HepG2 (cell line): ENCODE measurements around the gene IL6ST. TPM values are rescaled to one million over a fixed set of nuclear protein-coding genes. Genes with fewer than 3 reads are reported as not detected.

Experiments used
- AHDC1 ChIP-seq: sonication (generic); formaldehyde crosslinking; IDR thresholded peaks from 2 replicates; pipeline ENCODE4 v1.5.1; 2020; ENCODE audit warnings: mild to moderate bottlenecking, missing genetic modification reagents, borderline replicate concordance
- CCDC6 ChIP-seq: sonication (generic); formaldehyde crosslinking; IDR thresholded peaks from 2 replicates; pipeline ENCODE4 v1.8.1; 2022; ENCODE audit warnings: mild to moderate bottlenecking, missing genetic modification reagents, moderate library complexity
- GABPB1 ChIP-seq: IDR thresholded peaks from 2 replicates; pipeline ENCODE4 v1.6.1; 2016; ENCODE audit warnings: mild to moderate bottlenecking, missing genetic modification reagents, moderate library complexity, missing compliant biosample characterization
- KDM6A ChIP-seq: IDR thresholded peaks from 2 replicates; pipeline ENCODE4 v1.6.1; 2016; ENCODE audit warnings: low read depth
- MTA3 ChIP-seq: sonication (generic); formaldehyde crosslinking; IDR thresholded peaks from 2 replicates; pipeline ENCODE4 v1.4.0; 2020; ENCODE audit warnings: missing genetic modification reagents
- MTF1 ChIP-seq: sonication (generic); formaldehyde crosslinking; IDR thresholded peaks from 2 replicates; pipeline ENCODE4 v1.5.0; 2020; ENCODE audit warnings: missing genetic modification reagents
- NFYB ChIP-seq: sonication (generic); formaldehyde crosslinking; IDR thresholded peaks from 2 replicates; pipeline ENCODE4 v1.4.0; 2020; ENCODE audit warnings: missing genetic modification reagents
- STAG1 ChIP-seq: sonication (generic); formaldehyde crosslinking; IDR thresholded peaks from 2 replicates; pipeline ENCODE4 v1.4.0; 2020; ENCODE audit warnings: missing genetic modification reagents
- STAT5B ChIP-seq: sonication (generic); formaldehyde crosslinking; IDR thresholded peaks from 2 replicates; pipeline ENCODE4 v1.4.0; 2020; ENCODE audit warnings: missing genetic modification reagents
- THAP9 ChIP-seq: sonication (generic); formaldehyde crosslinking; IDR thresholded peaks from 2 replicates; pipeline ENCODE4; 2020; ENCODE audit warnings: missing genetic modification reagents, mild to moderate bottlenecking, borderline replicate concordance
- UBTF ChIP-seq: sonication (generic); formaldehyde crosslinking; IDR thresholded peaks from 2 replicates; pipeline ENCODE4 v1.4.0; 2020; ENCODE audit warnings: mild to moderate bottlenecking, missing genetic modification reagents
- ZNF704 ChIP-seq: sonication (generic); formaldehyde crosslinking; IDR thresholded peaks from 2 replicates; pipeline ENCODE4 v1.8.1; 2023; ENCODE audit warnings: mild to moderate bottlenecking, inconsistent platforms, moderate library complexity, missing genetic modification reagents, borderline replicate concordance
- ZNF879 ChIP-seq: sonication (generic); formaldehyde crosslinking; IDR thresholded peaks from 2 replicates; pipeline ENCODE4 v1.8.1; 2023; ENCODE audit warnings: missing genetic modification reagents
- ZUFSP ChIP-seq: sonication (generic); formaldehyde crosslinking; IDR thresholded peaks from 2 replicates; pipeline ENCODE4 v1.9.0; 2021; ENCODE audit warnings: missing genetic modification reagents, mild to moderate bottlenecking, borderline replicate concordance
- polyA plus RNA-seq, 8 experiments: library from polyadenylated mRNA; depleted of rRNA in 3 of 8; stranded (reverse) in 7 of 8; unstranded in 1 of 8; fragments of >200 nt; fragmentation: Illumina TruSeq in 4 of 8; extraction: Trizol in 4 of 8; gene quantifications; 2 replicates each; pipeline versions ENCODE4 v1.2.1 to v1.2.3, GENCODE V29; 2011 to 2016; ENCODE audit warnings: low read depth in 4 of 8, missing spikeins in 1 of 8, mixed read lengths in 1 of 8; ENCODE audit not compliant: insufficient read depth in 1 of 8
- total RNA-seq, 5 experiments: library from RNA; depleted of rRNA; stranded (reverse); fragments of >200 nt; fragmentation: Illumina TruSeq; extraction: Trizol; gene quantifications; 2 replicates each; pipeline ENCODE4 v1.2.3, GENCODE V29; 2016; ENCODE audit warnings: low read depth in 1 of 5

IL6ST gene
- total and polyA plus RNA-seq, 2 of the 13 experiments (the other 11 are each of a cell fraction or from before 2014, with no cell fraction given), result 66.6 to 166 TPM

DNA sequence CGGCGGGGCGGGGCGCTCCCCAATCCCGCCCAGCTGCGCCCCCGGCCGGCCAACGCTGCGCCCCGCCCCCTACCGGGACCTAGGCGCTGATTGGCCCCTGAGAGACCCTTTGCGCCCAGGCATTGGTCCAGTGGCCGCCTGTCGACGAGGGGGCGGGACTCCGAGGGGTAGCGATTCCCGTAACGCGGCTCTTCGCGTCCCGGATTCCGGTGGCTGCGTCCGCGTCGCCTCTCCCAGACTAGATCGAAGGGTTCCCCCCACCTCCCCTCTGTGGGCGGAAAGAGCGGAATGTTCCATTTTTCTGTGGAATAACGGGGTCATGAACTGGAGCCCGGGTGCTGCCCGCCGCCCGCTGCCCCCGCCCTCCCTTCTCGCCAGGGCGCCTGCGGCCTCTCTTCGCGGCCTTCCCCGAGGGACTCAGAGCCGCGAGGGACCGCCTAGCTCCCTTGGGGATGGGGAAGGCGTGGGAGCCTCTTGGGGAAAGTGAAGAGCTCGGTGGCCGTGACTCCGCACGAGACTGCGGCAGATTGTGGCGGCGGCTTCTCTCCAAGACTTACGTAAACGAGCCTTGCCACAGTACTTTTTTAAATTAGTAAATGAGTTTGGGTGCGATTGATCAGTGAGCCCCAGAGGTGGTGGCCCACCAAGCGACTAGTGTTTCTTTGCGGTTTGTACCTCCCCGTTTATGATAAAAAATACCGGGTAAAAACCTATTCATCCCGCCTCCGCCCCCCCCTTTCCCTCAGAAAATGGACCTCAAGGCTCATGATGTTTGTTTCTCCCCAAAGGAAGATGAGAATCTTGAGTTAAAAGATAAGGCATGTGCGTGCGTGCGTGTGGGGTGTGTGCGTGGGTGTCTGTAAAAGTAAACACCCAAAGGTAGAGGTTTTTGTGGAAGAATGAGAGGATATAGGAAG, 493 bp upstream of the IL6ST start (continued):
- TF ChIP-seq THAP9 (CRISPR knock-in tag) (peak; percentile 38; the same call in 1 of the 2 replicates), MTF1 (CRISPR knock-in tag) (no peak), ZUFSP (CRISPR knock-in tag) (no peak), STAG1 (CRISPR knock-in tag) (no peak; the same call in 1 of the 2 replicates), UBTF (CRISPR knock-in tag) (peak; percentile 58), GABPB1 (CRISPR knock-in tag) (peak; percentile 84), MTA3 (CRISPR knock-in tag) (no peak), CCDC6 (peak; percentile 37; the same call in 1 of the 2 replicates), ZNF704 (CRISPR knock-in tag) (no peak), NFYB (CRISPR knock-in tag) (peak; percentile 89), AHDC1 (CRISPR knock-in tag) (peak; percentile 48; the same call in 1 of the 2 replicates), STAT5B (CRISPR knock-in tag) (no peak), KDM6A (CRISPR knock-in tag) (no peak), ZNF879 (CRISPR knock-in tag) (0 out of 2 replicates have a peak, but pooled peaks have one; percentile 47)
